Karpas-422 (cell line): ENCODE measurements around the gene IQSEC1. TPM values are rescaled to one million over a fixed set of nuclear protein-coding genes. Genes with fewer than 3 reads are reported as not detected.

Source experiments
- DNase-seq: peaks from one replicate; pipeline ENCODE4 v3.0.0-alpha.2; 2015
- H2AFZ ChIP-seq: fragments of 200-600 bp; sonication (generic); 2 replicates; pipeline ENCODE4 v1.6.1; 2014; ENCODE audit warnings: antibody characterized with exemption, low read length, mixed read lengths
- H3K27ac ChIP-seq: fragments of 200-600 bp; sonication (generic); 2 replicates; pipeline ENCODE4 v1.5.1; 2014; ENCODE audit warnings: mild to moderate bottlenecking, low read length, moderate library complexity
- H3K27me3 ChIP-seq: fragments of 200-600 bp; sonication (generic); 2 replicates; pipeline ENCODE4 v1.6.1; 2014; ENCODE audit warnings: low read length, mixed read lengths
- H3K36me3 ChIP-seq: fragments of 200-600 bp; sonication (generic); 2 replicates; pipeline ENCODE4 v1.6.1; 2014; ENCODE audit warnings: low read length, mixed read lengths; ENCODE audit not compliant: insufficient read depth
- H3K4me1 ChIP-seq: fragments of 200-600 bp; sonication (generic); 2 replicates; pipeline ENCODE4 v1.6.1; 2014; ENCODE audit warnings: mild to moderate bottlenecking, low read length, mixed read lengths
- H3K4me2 ChIP-seq: fragments of 200-600 bp; sonication (generic); 2 replicates; pipeline ENCODE4 v1.6.1; 2014; ENCODE audit warnings: low read length, low read depth, mild to moderate bottlenecking; ENCODE audit not compliant: poor library complexity, severe bottlenecking
- H3K4me3 ChIP-seq: fragments of 200-600 bp; sonication (generic); 2 replicates; pipeline ENCODE4 v1.5.1; 2014; ENCODE audit warnings: mild to moderate bottlenecking, antibody characterized with exemption, low read length, mixed read lengths
- H3K79me2 ChIP-seq: fragments of 200-600 bp; sonication (generic); 2 replicates; pipeline ENCODE4 v1.6.1; 2014; ENCODE audit warnings: mild to moderate bottlenecking, low read length, mixed read lengths
- H3K9ac ChIP-seq: fragments of 200-600 bp; sonication (generic); 2 replicates; pipeline ENCODE4 v1.6.0; 2014; ENCODE audit warnings: low read length
- H3K9me2 ChIP-seq: fragments of 200-600 bp; sonication (generic), shearing (Covaris generic); replicated peaks from 2 replicates; pipeline ENCODE4 v1.6.0; 2014; ENCODE audit warnings: mild to moderate bottlenecking, low read length, moderate library complexity; ENCODE audit not compliant: insufficient read depth
- H3K9me3 ChIP-seq: fragments of 300-700, 200-600 bp; sonication (generic); 2 replicates; pipeline ENCODE4 v1.6.1; 2014; ENCODE audit warnings: low read length, mixed read lengths
- H4K20me1 ChIP-seq: fragments of 200-600 bp; sonication (generic); 2 replicates; pipeline ENCODE4 v1.6.1; 2014; ENCODE audit warnings: mild to moderate bottlenecking, antibody characterized with exemption, low read length, low read depth; ENCODE audit not compliant: insufficient read depth
- total RNA-seq: library from RNA; depleted of rRNA; stranded (reverse); fragments of >200 nt; shearing (Covaris generic); gene quantifications from 2 replicates; pipeline ENCODE4 v1.2.3, GENCODE V29; 2014; ENCODE audit warnings: low replicate concordance

Gene IQSEC1
- total RNA-seq, 1 experiment from 2014 or later, result 4.7 TPM

DNA sequence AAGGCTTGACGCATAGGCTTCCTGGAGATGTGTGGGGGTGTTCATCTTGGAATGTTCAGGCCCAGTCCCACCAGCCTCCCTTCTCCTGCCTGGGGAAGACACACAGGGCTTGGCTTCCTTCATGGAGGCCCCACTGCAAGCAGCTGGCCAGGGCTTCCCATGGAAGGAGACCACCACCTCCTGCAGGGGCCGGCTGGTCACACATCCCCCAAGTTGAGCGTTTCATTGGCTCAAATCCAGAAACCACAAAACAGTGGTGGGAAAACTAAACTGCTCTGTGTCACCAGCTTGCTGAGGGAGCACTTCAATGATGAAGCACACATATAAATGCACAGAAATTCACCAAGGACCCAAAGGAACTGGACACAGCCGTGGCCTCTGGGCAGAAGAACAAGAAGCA, 8.3 kb downstream of the IQSEC1 start:
- no peaks in the 10 kb centered on the region for H3K9me3 ChIP-seq

DNA sequence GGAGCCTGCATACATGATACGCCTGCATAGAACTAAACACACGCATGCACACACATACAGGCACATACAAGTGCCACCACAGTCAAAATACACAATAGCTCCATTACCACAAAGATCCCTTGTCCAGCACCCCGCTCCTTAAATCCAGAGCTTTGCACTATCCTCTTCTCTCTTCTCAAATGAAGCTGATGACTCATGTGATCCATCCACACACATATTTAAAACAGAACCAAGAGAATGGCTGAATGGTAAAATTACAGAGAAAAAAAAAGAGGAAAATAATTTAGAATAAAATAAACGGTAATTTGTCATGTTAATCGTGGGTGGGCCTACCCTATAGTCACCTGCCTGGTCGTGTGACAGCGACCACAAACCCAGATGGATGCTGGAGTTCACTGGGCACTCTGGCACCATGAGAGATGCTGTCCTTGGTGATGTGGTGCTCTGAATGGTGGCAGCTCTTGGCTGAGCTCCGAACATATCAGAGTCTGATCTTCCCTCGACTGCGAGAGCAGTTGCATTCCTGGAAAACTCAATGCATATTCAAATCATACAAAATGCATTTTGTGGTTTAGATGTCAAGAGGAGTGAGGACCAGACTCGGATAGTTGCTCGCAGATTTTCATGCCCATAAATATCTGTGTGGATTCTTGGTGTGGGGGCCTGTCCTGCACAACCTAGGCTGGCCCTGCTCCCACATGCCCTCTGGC, 8.9 kb downstream of the IQSEC1 start:
- H3K27me3 ChIP-seq, result no peaks in the 10 kb centered on the region
- no peaks in the 10 kb centered on the region for H3K9me2 ChIP-seq
- no peaks in the 10 kb centered on the region for H3K79me2 ChIP-seq
- peak; percentile 63 for DNase-seq
- no peak overlapping the region for H3K4me3 ChIP-seq
- no peak overlapping the region for H3K9ac ChIP-seq
- H4K20me1 ChIP-seq, result peaks cover 81% of the 10 kb centered on the region
- no peaks in the 10 kb centered on the region for H3K9me3 ChIP-seq
- H3K4me2 ChIP-seq, result no peak overlapping the region
- H3K4me1 ChIP-seq, result peaks cover 18% of the 10 kb centered on the region
- no peaks in the 10 kb centered on the region for H3K36me3 ChIP-seq
- H2AFZ ChIP-seq, result no peak overlapping the region
- no peak overlapping the region for H3K27ac ChIP-seq

More for the DNA sequence above, 8.3 kb downstream of the IQSEC1 start:
- Histone ChIP-seq H2AFZ (no peak overlapping the region), H4K20me1 (peaks cover 82% of the 10 kb centered on the region), H3K4me1 (peaks cover 25% of the 10 kb centered on the region), H3K79me2 (no peaks in the 10 kb centered on the region), H3K9me2 (no peaks in the 10 kb centered on the region), H3K9ac (no peak overlapping the region), H3K36me3 (no peaks in the 10 kb centered on the region), H3K27ac (no peak overlapping the region), H3K27me3 (no peaks in the 10 kb centered on the region), H3K4me3 (no peak overlapping the region), H3K4me2 (no peak overlapping the region)
- no peak for DNase-seq

DNA sequence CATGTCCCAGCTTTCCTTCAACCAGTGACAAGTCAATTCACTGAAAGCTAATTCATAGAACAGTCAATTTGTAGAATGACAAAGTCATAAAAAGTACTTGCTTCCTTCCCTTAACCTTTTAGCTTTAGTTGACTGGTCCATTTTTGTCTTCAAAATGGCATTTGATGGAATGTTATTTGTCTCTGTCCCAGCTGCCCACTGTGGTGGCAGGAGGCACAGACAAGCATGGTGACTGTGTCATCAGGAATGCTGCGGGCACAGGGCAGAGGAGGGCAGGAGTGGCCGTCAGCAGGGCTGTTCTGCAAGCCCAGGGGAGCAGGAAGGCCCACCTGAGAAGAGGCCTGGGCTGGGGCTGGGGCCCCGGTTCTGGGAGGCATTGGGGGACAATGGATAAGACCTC, 10.0 kb downstream of the IQSEC1 start:
- Histone ChIP-seq H3K9me3 (no peaks in the 10 kb centered on the region), H3K9me2 (no peaks in the 10 kb centered on the region), H3K4me1 (peaks cover 17% of the 10 kb centered on the region), H3K36me3 (no peaks in the 10 kb centered on the region), H3K4me3 (no peak overlapping the region), H3K9ac (no peak overlapping the region), H2AFZ (no peak overlapping the region), H3K27me3 (no peaks in the 10 kb centered on the region), H3K79me2 (no peaks in the 10 kb centered on the region), H3K4me2 (no peak overlapping the region), H4K20me1 (peaks cover 77% of the 10 kb centered on the region), H3K27ac (no peak overlapping the region)
- no peak for DNase-seq

DNA sequence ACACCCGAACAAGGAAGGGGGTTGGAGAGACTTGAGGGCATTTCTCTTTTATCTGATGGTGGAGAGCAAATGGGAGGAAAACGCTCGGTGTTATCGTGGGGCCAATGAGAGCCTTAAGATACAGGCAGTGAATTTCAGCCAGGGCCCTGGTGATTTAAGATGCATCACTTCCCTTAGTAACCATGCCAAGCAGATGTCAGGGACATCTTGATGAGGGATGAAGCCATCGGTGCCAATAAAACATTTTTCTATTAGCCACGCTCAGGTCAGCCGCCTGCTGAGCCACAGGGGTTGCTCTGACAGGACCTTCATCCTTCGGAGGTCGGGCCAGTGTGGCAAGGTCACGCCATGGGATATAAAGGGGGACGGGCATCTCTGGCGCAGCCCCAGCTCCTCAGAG, 10.6 kb downstream of the IQSEC1 start:
- Histone ChIP-seq H3K4me3 (no peak overlapping the region), H3K36me3 (no peaks in the 10 kb centered on the region), H3K79me2 (no peaks in the 10 kb centered on the region), H3K9me3 (no peaks in the 10 kb centered on the region), H3K9ac (no peak overlapping the region), H2AFZ (no peak overlapping the region), H4K20me1 (peaks cover 74% of the 10 kb centered on the region), H3K4me1 (peaks cover 17% of the 10 kb centered on the region), H3K27me3 (no peaks in the 10 kb centered on the region), H3K27ac (no peak overlapping the region), H3K4me2 (no peak overlapping the region), H3K9me2 (no peaks in the 10 kb centered on the region)
- DNase-seq, result no peak

DNA sequence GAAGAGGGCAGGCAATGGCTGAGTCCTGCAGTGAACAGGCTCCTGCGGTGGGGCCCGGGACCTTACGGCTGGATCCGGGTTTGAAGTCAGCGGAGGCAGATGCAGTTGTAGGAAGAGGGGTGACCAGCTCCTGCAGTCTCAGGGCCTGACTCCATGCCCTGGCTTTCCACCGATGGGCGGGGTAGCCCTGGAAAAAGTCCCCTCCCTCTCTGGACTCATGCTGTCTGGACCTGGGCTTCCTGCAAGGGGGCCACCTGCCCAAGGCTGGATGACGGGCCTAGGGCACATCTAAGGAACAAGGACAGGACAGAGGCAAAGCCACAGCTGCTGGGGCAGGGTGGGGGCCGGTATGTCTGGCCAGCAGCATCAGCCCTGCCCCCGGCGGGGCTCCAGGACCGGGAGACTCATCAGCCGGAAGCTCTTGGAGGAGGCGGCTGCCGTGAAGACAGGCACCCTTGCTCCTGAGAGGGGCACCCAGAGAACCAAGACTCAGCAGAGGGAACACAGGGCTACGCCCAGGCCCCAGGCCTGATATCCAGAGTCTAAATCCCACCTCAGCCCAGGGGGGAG, 12.8 kb downstream of the IQSEC1 start:
- H3K27me3 ChIP-seq, result no peaks in the 10 kb centered on the region
- no peaks in the 10 kb centered on the region for H3K9me2 ChIP-seq
- no peak overlapping the region for H3K9ac ChIP-seq
- H3K4me2 ChIP-seq, result no peak overlapping the region
- no peaks in the 10 kb centered on the region for H3K79me2 ChIP-seq
- H3K27ac ChIP-seq, result no peak overlapping the region
- peaks cover 8% of the 10 kb centered on the region for H3K4me1 ChIP-seq
- no peak overlapping the region for H2AFZ ChIP-seq
- peaks cover 79% of the 10 kb centered on the region for H4K20me1 ChIP-seq
- no peak overlapping the region for H3K4me3 ChIP-seq
- DNase-seq, result no peak
- H3K9me3 ChIP-seq, result no peaks in the 10 kb centered on the region
- H3K36me3 ChIP-seq, result no peaks in the 10 kb centered on the region

DNA sequence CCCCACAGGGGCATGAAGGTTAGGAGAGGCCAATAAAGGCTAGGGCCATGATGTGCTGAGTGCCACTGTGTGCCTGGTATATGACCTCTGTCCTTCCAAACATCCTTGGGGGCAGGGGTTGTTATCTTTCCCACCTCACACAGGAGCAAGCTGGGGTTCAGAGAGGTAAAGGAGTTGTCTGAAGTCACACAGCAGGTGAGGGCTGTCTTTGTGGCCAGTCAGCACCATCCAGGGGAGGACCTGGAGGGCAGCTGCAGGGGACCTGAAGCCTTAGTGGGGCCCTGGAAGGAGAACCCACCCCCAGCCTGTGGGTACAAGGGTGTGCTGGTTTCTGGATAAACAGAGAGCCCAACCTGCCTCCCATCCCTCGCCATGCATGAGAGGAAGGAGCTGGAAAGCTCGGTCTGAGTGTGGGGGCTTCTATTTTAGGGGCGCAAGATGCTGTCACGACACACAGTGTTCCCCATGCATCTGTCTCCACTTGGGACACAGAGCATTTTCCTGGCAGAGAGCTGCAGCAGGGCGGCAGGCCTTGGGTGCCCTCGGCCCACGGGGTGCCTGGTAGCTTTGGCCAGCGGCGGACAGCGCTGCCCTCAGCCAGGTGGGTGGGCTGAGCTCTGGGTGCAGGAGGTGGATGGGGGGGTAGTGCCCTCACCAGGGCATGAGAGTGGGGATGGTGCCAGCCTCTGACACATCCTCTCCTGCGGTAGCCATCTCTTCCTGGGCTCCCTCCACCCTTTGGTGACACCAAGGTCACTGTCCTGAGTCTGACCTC, 14.7 kb downstream of the IQSEC1 start:
- Histone ChIP-seq H3K27ac (no peak overlapping the region), H3K79me2 (no peaks in the 10 kb centered on the region), H3K4me3 (no peak overlapping the region), H3K4me2 (no peak overlapping the region), H2AFZ (no peak overlapping the region), H3K4me1 (no peaks in the 10 kb centered on the region), H3K9me2 (no peaks in the 10 kb centered on the region), H3K27me3 (no peaks in the 10 kb centered on the region), H3K9me3 (no peaks in the 10 kb centered on the region), H3K9ac (no peak overlapping the region), H3K36me3 (no peaks in the 10 kb centered on the region), H4K20me1 (peaks cover 66% of the 10 kb centered on the region)
- DNase-seq, result no peak

DNA sequence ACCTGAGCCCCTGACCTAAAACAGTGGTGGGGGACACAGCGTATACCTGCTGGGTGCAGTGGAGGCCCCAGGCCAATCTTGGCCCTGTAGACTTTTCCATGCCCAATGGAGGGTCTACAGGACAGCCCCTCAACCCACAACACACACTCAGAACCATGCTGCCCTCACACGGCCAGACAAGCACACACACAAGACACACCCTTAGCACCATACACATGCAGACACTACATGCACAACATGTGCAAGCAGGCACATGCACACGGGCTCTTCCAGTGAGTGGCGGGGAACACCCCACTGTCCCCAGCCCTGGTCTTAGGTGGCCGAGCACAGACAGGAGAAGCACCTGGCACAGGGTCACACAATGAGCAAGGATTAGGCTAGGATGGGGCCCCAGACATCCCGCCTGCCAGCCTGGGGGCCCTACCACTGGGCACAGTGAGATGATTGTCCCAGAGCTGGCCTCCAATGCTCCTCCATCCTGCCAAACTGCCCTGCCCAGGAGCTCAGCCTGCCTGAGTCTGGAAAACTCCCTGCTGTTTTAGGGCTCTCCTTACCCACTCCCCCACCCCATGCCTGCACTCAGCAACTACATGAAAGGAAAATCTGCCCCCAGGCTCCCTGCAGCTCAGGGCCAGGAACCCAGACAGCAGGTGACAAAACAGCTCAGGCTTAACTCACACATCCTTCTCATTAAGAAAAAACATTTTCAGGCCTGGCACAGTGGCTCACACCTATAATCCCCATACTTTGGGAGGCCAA, 15.8 kb downstream of the IQSEC1 start:
- no peak overlapping the region for H3K4me2 ChIP-seq
- H3K36me3 ChIP-seq, result no peaks in the 10 kb centered on the region

DNA sequence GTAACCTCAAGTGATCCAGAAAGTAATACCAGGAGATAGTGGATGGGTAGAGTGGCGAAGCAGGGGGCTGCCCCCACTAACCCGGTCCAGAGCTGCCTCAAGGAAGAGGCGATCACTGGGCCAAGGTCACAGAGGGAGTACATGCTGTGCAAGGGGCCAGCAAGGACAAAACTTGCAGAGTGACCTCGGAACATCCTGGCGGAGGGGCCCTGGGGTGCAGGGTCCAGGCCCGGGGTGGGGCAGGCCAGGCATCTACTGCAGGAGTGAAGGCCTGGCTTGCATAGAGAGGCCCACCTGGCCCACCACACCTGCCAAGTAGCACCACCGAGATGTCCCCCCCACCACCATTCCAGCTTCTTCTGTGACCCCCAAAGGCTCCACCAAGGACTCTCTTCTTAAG, 17.6 kb downstream of the IQSEC1 start:
- Histone ChIP-seq H3K4me3 (no peak overlapping the region), H3K27ac (no peak overlapping the region), H3K4me1 (no peaks in the 10 kb centered on the region), H3K4me2 (no peak overlapping the region), H3K9ac (no peak overlapping the region), H3K9me2 (no peaks in the 10 kb centered on the region), H3K9me3 (no peaks in the 10 kb centered on the region), H3K36me3 (no peaks in the 10 kb centered on the region), H3K79me2 (no peaks in the 10 kb centered on the region), H2AFZ (no peak overlapping the region), H3K27me3 (no peaks in the 10 kb centered on the region), H4K20me1 (peaks cover 59% of the 10 kb centered on the region)
- DNase-seq, result no peak

More for the DNA sequence above, 15.8 kb downstream of the IQSEC1 start:
- Histone ChIP-seq H3K79me2 (no peaks in the 10 kb centered on the region), H3K27ac (no peak overlapping the region), H3K9me3 (no peaks in the 10 kb centered on the region), H3K4me3 (no peak overlapping the region), H3K9me2 (no peaks in the 10 kb centered on the region), H4K20me1 (peaks cover 63% of the 10 kb centered on the region), H3K4me1 (no peaks in the 10 kb centered on the region), H2AFZ (no peak overlapping the region), H3K27me3 (no peaks in the 10 kb centered on the region), H3K9ac (no peak overlapping the region)
- DNase-seq, result no peak
